HG03139 (cell line): ENCODE results near the gene PYGB.

ENCODE experiments used
- ATAC-seq: cut with Tn5 transposase; IDR thresholded peaks from one replicate; pipeline ENCODE4 v1.9.1; 2021; ENCODE audit not compliant: unreplicated experiment

The PYGB gene

DNA sequence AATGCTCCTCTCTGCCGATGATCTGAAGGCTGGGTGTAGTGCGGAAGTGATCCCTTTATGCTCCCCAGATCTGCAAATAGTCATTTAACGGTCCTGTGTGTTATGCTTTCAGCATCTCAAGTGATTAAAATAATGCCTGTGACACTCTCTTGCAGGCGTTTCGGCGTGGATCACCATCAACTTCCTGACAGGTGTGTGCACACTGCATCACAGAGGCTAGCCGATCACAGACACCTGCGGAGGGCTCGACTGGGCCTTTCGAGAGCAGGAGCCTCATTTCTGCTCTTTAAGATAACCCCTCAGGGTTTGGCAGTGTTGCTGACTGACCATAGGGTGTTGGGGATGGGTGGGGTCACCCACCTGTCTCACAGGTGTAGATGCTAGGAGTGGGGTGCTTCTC lies 32.4 kb upstream of the PYGB start:
- ATAC-seq = no peak

DNA sequence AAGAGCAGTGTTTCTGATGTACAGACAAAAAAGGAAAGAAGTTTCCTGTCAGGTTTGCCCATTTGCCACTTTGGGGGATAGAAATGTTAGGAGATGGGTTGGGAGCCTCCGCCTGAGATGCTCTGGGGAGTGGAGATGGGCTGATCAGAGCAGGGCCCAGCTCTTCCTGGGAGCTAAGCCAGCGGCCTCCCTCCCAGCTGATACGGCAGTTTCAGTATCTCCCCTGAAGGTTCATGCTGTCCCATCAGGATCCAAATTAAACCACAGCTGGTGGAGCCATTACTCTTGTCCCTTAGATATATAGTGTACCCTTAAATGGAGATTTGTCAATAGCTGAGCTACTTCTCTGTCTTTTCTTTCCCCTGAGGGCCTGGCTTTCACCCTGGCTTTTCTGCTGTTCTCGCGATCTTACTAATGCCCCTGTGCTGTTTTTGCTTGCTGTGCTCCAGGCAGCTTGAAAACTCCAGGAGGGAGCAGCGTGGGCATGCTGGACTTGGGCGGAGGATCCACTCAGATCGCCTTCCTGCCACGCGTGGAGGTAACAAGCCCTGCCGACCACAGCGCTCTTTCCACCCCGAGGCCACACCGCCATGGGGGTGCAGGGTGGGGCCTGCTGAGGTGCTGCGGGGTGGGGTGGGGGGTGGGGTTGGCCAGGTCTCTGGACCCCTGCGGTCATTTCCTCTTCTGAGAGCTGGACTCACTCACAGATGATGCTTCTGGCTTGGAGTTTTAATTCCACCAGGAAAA lies 31.5 kb upstream of the PYGB start:
- ATAC-seq = no peak

DNA sequence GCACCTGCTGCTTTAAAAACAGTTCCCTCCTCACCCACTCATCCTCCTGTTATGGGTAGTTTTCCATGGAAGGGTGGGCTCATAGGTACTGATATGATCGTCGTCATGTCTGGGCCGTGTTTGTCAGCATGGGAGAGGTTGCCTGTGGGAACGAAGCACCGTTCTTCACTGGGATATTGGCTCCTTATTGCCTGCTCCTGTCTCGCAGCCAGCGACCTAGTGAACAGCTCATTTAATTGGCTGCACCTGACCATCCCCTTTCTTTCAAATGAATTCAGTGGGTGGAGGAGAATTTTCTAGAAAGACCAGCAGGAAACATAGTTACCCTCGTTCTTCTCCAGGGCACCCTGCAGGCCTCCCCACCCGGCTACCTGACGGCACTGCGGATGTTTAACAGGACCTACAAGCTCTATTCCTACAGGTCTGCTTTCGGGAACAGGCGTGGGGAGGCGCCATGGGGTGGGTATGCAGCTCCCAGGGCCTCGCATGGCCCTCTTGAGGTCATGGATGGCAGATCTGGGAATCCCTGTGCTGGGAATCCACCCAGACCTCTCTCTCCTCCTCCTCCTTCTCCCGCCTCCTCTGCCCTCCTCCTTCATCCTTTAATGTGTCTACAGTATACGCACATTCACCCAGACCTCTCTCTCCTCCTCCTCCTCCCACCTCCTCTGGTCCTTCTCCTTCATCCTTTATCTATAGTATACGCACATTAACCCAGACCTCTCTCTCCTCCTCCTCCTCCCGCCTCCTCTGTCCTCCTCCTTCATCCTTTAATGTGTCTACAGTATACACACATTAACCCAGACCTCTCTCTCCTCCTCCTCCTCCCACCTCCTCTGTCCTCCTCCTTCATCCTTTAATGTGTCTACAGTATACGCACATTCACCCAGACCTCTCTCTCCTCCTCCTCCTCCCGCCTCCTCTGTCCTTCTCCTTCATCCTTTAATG lies 30.4 kb upstream of the PYGB start:
- no peak for ATAC-seq

DNA sequence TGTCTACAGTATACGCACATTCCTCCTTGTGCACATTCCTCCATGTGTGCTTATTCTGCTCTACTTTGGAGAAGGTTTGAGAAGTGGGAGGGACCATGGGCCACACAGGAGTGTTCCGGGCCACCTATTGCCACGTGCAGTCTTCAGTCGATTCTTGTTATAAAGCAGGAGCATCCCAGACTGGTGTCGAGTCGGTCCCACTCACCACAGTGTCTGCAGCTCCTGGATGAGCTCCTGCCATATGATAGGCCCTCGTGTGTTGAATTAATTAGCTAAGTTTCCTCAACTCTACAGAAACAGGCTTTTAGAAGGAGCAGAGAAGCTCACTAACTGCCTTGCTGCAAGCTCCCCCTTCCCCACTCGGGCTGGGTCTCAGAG lies 29.8 kb upstream of the PYGB start:
- ATAC-seq = no peak

DNA sequence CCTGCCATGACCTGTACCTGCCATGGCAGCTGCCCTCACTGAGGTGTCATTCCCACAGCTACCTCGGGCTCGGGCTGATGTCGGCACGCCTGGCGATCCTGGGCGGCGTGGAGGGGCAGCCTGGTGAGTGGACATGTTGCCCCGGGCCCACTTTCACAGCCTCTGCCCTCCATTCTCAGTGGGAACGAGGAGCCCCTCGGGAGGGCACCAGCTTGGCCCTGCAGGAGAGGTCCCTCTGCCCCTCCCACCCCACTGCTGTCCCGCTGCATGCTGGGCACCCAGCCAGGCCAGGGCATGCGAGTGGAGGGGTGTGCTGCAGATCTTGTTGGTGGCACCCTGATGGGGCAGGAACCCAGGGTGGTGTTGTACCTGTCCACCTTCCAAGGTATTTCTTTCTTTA lies 29.4 kb upstream of the PYGB start:
- ATAC-seq = no peak

DNA sequence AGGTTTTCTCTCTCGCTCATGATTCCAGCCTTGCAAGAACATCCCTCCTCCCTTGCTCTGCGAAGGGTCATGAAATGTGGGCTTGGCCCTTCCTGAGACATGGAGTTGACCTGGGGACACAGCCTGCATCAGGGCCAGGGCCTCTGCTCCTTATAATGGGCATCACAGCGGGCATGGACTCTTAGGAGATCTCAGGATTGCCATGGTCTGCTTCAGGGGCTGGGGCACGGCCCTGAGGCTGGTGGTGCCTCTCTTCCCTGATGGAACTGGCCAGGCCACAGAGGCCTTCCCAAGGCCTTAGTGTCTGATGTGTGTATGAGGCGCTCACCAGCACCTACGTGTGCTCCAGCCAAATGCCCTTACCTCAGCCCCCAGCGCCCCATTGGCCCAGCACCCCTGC lies 28.5 kb upstream of the PYGB start:
- ATAC-seq = no peak

DNA sequence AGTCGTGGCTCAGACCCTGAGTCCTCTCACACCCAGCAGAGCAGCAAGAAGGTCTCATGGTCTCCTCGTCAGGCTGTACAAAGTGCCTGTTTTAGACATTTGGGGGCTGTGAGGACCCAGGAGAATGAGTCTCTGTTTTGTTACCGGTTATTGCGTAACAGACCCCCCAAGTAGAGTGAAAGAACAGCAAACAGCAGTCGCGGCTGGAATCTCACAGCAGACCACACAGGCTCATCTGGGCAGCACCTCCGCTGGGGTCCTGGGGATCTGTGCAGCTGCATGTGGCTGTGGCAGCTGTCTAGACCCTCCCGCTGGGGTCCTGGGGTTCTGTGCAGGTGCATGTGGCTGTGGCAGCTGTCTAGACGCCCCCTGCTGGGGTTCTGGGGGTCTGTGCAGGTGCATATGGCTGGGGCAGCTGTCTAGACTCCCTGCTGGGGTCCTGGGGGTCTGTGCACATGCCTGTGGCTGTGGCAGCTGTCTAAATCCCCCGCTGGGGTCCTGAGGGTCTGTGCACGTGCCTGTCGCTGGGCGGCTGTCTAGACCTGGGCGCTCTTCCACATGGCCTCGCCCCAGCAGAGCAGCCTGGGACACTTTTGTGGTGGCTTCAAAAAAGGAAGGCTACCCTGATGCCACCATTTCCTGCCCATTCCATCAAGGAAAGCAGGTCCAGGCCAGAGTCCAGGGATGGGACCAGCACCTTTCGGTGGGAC lies 27.7 kb upstream of the PYGB start:
- ATAC-seq = no peak

DNA sequence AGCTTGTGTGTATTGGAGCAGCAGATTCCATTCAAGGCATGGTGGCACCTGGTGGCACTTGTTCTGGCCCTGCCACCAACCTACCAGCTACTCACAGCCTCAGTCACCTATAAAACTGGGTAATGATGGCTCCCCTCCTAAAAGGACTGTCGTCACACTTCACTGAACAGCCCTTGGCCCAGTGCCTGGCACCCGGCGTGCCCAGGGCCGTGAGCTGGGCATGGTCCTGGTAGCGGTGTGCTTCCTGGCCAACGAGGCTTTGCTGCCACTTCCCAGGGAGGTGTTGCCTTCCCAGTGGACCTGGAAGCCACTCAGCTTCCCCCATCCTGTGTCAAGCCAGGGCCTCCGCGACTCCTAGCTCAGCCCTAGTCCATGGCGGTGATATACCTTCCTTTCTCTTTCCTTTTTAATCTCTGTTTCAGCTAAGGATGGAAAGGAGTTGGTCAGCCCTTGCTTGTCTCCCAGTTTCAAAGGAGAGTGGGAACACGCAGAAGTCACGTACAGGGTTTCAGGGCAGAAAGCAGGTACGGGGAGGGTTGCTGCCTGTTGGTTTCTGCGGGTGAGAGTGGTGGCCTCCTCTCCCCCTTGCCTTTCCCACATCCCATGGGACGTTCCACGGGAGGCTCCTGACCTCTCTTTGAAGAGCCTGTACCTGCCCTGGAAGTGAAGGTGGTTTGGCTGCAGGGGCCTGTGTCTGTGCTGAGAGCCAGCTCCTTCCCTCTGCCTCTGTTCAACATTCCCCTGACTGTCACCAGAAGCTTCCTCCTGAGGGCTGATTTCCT lies 26.9 kb upstream of the PYGB start:
- ATAC-seq = no peak

DNA sequence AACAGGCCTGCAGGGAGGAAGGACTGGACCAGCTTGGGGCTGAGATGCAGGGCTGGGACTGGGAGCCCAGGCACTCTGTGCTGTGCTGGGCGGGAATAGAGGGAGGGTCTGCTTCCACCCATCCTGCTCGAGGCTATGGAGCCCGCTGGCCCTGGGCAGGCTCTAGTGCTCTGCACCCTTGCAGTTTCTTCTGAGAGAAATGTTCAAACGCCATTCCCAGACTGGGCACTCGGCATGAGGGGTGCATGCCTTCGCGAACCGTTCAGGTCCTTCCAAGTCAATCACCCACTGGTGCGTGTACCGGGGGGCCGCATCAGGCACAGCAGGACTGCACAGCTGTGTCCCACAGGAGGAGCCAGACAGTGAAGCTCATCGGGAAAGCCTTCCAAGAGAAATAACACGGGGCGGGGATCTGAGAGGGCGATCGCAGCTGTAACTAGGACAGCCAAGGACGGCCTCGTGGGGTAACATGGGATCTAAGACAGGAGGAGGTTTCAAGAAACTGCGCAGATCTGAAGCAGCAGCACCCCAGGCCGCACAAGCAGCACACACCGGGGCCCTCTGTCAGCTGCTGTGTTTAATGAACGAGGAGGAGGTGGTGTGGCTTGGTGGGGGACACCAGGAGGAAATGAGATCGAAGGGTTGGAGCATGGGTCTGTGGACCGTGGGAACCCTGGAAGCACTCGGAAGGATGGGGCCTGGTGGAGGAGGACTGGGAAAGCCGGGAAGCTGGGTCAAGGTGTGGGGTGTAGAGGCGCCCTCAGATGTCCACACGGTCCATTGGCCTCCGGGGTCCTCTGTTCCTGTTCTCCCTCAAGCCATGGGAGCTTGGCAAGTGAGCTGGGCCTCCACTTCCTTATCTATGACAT lies 26.1 kb upstream of the PYGB start:
- no peak for ATAC-seq

DNA sequence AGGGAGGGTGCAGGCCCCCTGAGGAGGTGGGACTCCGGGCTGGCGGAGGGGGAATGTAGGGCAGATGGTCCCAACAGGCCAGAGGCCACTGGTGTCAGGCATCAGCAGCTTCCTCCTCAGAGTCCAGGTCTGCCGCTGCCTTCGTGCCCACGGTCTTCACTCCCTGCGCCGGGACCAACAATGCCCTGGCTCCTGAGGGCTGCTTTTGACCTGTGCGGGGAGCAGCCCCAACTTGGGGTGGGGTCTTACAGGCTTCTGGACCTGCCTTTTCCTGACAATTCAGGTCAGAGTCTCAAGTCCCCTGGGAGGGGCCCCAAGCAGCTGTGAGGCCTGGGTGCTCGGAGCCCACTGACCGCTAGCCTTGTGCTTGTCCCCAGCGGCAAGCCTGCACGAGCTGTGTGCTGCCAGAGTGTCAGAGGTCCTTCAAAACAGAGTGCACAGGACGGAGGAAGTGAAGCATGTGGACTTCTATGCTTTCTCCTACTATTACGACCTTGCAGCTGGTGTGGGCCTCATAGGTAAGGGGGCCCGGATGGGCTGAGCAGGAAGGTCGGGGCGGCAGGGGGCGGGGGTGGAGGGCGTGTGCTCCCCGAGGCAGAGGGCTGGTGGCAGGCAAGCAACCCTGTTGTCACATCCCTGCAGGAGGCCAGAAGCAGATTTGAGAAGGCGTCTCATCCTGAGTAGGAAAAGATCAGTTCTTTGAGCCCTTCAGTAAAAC lies 25.3 kb upstream of the PYGB start:
- ATAC-seq = no peak

DNA sequence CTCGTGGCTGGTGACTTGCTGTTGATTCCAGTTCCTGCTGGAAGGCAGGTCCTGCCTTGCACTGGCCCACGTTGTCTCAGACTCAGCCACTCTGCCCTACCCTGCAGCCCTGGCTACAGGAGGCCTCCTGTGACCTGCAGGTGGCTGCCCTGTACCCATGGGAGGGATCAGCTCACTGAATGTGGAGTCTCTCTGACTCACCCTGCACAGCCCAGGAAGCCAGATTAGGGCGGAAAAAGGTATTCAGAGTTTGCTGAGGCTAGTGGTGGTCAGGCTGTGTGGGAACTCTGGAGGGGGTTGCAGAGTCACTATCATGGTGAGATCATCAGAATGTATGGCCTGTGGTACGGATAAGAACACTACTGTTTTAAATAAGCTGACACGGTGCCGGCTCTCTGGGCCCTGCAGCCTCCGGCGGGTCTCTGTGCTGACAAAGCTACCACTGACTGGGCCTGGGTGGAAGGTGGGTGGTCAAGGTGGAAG lies 24.7 kb upstream of the PYGB start:
- ATAC-seq = no peak

DNA sequence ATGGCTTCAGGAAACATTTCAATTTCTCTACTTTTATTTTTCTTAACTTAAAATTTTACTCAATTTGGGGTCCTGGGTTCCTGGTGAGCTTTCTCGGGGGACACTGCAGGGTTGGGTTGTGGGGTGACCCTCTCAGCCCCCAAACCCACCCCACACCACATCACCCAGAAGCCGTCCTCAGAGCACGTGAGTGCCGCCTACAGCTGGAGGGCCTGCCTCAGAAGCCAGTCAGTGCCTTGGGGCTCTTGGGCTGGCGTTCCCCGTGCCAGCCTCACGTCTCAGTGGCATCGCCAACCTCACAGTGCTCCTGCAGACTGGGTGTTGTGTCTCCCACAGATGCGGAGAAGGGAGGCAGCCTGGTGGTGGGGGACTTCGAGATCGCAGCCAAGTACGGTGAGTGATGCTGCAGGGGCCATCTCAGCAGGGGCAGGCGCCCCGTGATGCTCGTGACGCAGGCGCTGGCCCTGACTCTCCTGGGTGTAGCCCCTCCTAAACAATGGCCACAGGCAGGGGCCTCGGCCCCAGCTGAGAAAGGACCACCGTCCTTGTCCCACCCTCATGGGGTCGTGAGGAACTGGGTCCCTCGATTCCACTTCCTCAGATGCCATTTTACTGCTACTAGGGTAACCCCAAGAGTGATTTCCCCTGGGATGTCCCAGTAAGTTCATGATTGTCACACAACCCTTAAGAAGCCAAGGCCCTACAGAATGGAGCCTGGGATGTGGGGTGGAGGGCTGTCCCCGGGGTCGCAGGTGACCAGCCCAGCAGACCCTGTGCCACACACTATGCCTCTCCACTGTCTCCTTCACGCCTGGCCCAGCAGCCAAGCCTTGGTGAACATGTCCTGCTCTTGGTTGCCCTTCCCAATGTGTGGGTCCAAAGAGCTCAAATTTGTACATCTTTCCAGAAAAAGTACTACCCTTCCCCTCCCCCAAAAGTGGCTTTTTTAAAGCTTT lies 23.8 kb upstream of the PYGB start:
- ATAC-seq = no peak

DNA sequence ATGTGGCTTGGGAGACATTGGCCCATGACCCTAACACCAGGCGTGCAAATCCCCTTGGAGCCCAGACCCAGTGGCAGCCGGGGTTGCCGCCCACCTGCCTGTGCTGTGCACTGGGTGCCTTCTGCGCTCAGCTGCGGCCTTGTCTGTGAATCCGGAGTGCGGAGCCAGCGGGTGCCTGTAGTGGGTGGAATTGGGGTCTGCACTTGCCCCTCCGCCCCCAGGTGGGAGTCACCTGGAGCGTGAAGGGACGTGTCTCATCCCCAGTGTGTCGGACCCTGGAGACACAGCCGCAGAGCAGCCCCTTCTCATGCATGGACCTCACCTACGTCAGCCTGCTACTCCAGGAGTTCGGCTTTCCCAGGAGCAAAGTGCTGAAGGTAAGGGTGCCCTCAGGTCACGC lies 22.9 kb upstream of the PYGB start:
- ATAC-seq = no peak

DNA sequence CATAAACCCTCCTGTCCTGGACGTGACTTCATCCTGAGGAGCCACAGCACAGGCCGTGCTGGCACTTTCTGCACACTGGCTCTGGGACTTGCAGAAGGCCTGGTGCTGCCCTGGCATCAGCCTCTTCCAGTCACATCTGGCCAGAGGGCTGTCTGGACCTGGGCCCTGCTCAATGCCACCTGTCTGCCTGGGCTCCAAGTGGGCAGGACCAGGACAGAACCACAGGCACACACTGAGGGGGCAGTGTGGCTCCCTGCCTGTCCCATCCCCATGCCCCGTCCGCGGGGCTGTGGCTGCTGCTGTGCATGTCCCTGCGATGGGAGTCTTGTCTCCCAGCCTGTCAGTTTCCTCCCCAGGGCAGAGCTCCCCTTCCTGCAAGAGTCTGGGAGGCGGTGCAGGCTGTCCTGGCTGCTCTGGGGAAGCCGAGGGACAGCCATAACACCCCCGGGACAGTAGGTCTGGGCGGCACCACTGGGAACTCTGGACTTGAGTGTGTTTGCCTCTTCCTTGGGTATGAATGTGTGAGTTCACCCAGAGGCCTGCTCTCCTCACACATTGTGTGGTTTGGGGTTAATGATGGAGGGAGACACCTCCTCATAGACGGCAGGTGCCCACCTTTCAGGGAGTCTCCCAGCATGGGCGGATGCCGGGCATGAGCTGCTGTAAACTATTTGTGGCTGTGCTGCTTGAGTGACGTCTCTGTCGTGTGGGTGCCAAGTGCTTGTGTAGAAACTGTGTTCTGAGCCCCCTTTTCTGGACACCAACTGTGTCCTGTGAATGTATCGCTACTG lies 22.0 kb upstream of the PYGB start:
- no peak for ATAC-seq

DNA sequence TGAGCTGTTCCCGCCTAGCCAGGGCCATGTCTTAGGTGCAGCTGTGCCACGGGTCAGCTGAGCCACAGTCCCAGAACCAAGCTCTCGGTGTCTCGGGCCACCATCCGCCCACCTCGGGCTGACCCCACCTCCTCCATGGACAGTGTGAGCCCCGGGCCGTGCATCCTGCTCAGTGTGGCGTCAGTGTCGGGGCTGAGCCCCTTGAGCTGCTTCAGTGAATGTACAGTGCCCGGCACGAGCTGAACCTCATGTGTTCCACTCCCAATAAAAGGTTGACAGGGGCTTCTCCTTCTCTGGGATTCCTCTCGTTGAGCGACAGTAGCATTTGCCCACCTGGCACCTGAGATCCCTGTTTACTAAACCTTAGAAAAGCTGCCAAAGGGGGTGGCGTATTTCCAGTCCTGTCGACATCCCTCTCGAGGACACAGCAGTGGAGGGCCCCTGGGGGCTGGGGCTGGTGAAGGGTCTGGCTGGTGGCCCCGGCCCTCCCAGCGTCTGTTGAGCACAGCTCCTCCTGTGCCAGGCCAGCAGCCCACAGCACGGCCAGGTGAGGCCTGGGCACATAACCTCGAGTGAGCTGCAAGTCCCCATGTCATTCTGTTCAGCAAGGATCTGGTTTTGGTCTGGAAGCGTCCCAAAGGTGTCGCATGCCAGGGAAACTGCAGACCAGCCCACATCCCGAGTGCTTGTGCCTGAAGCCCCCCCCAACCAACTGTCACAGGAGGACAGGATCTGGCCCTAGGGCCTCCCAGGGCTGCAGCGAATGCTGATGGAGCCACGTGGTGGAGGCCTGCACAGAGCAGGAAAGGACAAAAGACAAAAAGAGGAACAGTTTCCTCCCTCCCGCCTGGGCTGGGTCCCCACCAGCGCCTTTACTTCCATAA lies 21.2 kb upstream of the PYGB start:
- ATAC-seq = no peak

DNA sequence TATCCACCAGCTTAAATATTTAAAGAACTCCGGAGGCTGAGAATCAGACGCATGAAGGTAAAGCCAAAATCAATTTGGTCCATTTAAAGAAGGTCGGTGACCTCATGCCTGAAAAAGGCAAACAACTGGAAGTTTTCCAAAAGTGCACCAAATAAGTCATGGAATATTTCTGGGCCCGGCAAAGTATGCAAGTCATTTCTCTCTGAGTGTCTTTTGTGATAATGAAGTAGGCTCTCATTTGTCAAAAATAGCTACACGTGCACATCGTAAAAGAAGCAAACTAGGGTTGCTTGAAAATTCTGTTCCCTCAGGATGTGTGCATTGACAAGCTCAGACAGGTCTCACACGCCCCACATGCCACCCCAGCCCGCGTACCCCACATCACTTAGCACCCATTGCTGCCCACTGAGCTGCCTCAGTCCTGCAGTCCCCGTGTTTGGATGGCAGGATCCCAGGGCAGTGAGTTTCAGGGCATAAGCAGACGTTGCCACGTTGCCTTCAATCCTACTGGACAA lies 20.5 kb upstream of the PYGB start:
- no peak for ATAC-seq
